NCI-H82 treated with DMSO at 0.1 percent for 48 hours (cell line): ENCODE results near the gene ZMAT2.
"Not testable (repeated sequence)": the region's sequence is repeated elsewhere in the genome, so short reads cannot be mapped to it uniquely, and the experiment has no call there.

Experiments
- DNase-seq: peaks from one replicate; lab custom pipeline; 2025; ENCODE audit not compliant: unreplicated experiment; lab: John Stamatoyannopoulos, UW

Gene ZMAT2, protein sequence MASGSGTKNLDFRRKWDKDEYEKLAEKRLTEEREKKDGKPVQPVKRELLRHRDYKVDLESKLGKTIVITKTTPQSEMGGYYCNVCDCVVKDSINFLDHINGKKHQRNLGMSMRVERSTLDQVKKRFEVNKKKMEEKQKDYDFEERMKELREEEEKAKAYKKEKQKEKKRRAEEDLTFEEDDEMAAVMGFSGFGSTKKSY

DNA sequence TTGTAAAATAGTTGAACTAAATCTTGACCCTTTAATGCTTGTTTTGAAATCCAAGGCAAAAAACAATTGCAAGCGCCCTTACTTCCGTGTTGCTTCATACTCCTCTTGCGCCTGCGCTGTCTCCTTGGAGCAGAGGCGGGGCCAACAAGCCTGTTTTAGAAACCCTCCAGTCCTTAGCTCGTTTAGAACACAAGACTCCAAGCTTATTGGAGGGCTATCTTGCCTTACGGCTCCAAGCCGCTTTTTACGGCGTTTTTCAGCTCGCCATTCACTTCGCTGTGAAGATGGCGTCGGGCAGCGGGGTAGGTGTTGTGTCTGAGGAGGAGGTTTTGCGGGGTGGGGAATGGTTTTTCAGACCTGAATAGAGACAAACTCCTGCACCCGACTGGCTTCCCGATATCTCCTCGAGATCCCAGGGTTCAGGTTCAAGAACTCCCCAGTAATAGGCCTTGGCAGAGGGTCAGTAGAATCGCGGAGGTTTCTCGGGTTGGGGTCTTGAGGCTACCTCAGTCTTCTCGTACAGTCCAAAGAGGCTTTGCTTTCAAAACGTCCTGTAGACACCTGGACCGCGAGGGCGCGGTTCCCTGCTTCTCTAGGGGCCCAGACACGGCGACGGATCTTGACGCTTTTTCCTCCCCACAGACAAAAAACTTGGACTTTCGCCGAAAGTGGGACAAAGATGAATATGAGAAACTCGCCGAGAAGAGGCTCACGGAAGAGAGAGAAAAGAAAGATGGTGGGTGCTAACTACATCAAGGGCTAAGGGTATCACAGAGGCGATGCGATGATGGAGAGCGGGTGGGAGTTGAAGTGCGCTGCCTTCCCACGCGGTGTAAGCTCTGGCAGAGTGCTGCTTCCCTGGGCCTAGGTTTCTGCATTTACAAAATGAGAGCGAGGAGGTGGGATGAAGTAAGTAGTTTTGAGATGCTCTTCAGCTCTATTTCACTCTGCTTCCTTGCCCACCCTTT, at the start of gene ZMAT2:
TSS of gene ZMAT2 (plus strand) at position 271 of the 968 bp plus-strand sequence. CDS start at position 285, 14 bp downstream.
- peak; percentile 90 for DNase-seq

DNA sequence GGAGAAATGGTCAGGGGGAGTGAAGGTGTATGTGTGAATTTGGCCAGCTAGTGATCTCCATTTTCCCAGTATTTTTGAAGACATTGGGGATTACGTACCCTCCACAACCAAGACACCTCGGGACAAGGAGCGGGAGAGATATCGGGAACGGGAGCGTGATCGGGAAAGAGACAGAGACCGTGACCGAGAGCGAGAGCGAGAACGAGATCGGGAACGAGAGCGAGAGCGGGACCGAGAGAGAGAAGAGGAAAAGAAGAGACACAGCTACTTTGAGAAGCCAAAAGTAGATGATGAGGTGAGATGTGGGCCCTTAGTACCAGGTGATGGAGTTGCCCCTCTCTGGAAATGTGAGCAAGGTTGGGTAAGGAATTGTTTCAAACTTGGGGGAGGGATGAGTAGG, 41.4 kb upstream of the ZMAT2 start:
- DNase-seq: no peak

DNA sequence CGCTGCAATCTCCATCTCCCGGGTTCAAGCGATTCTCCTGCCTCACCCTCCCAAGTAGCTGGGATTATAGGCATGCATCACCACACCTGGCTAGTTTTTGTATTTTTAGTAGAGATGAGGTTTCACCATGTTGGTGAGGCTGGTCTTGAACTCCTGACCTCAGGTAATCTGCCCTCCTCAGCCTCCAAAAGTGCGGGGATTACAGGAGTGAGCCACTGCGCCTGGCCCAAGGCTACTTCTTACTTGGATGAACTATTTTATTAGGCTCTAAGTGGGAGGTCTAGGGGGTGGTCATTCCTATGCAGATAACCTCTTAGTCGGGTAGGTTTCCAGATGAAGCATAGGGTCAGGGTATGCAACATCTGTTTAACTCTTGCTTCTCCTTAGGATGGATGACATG, 39.9 kb upstream of the ZMAT2 start:
- not testable (repeated sequence) for DNase-seq

DNA sequence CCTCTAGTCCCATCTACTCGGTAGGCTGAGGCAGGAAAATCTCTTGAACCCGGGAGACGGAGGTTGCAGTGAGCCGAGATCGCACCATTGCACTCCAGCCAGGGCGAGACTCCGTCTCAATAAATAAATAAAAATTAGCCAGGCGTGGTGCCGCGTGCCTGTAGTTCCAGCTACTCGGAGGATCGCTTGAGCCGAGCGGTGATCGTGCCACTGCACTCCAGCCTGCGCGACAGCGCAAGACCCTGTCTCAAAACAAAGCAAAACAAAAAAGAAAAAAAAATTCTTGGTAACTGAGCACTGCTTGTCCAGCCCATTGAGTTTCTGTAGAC, 36.3 kb upstream of the ZMAT2 start:
- DNase-seq: no peak

DNA sequence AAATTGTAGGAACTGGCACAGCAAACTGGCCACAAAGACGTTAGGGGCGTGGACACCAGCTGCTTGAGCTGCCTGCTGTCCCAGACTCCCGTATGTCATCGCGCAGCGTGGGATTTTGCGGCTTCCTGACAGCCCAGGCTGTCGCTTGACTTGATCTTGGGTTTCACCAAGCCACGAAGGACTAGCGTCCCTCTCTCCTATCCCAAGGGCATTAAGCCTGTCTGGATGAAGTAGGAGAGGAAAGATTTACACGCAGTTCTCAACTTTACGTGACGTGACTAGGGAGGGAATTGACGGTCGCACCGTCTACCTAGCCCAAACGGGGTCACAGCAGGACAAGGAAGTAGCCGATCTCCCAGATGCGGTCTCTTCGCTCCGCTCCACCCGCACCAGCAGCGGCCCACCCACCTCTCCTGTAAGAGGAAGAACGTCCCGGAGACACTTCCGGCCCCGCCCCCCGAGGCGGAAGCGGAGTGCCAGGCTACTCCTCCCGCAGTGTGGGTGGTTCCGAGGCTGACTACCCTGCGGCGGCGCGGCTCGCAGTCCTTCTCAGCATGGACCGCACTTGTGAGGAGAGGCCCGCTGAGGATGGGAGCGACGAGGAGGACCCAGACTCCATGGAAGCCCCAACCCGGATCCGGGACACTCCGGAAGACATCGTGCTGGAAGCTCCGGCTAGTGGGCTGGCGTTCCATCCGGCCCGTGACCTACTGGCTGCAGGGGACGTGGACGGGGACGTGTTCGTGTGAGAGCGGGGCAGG, 35.7 kb upstream of the ZMAT2 start, which contains the start of gene WDR55:
TSS of gene WDR55 (plus strand) at position 546 of the 761 bp plus-strand sequence. CDS start at position 555, 9 bp downstream.
- DNase-seq: peak; percentile 63

DNA sequence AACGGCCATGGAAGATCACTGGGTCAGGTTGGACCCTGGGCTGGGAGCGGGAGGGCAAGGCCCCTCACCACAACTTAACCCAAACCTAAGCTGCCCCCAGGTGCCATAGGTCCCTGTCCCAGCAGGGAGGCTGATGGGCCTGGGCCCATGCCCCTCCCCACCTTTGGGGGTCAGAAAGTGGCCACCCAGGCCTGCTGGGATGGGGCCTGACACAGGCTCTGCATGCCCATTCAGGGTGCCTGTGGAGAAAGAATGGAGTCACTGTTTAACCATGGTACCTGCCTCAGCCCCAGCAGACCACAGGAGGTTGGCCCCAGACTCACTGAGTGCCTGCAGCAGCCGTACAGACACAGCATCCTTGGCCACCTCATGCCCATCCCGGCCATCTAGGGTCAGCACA, 29.2 kb upstream of the ZMAT2 start:
- DNase-seq: not testable (repeated sequence)

DNA sequence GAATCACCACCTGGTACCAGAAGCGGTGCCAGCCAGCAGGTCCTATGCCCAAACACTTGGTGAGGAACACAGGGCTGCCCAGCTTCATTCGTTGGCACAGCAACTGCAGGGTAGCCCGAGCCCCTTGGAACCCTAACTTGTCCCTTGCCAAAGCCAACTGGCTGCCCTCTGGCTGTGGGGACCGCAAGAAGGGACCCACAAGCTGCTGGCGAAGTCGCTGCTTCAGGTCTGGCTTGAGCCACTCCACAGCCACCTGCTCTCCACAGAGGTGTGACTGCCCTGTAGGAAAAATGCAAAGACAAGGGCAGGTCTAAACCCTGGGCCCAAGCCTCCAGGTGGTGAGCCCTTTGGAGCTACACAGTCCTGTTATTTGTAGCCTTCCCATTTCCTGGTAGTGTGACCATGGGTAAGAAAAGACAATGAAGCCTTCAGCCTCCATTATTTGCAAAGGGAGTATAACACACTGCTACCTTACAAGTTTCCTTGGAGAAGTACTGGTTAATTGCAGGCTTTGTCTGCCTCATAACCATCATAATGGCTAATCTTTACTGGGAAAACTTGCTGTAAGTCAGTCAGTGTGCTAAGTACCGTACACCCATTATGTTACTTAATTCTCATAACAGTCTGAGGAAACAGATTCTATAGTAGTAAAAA, 28.6 kb upstream of the ZMAT2 start:
- no peak for DNase-seq

DNA sequence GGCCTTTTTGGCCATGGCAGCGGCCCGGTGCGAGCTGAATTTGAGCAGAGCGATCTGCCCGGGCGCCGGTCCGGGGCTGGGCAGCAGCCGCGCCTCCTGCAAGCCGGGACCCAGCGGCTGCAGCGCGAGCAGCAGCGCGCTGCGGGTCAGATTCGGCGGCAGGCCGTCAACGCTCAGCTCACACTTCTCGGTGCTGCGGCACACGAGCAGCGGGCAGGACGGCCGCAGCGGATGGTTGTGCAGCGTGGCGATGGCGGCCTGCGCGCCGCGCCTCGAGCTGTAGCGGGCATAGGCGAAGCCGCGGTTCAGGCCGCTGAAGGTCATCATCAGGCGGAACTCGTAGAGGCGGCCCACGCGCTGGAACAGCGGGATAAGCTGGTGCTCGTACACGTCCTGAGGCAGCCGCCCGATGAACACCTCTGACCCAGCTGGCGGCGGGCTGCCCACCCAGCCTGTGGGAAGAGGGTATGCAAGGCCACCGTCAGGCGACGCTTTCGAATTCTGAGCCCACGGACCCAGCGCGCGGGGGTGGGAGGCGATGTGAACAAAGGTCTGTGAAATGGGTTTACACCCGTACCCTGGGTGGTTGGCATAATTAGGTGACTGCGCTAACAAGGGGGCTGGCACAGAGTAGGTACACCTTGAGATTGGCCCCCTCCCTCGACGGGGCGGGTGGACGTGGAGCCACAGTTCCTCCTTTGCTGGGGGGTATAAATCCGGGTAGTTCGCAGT, 27.6 kb upstream of the ZMAT2 start:
- DNase-seq: no peak

DNA sequence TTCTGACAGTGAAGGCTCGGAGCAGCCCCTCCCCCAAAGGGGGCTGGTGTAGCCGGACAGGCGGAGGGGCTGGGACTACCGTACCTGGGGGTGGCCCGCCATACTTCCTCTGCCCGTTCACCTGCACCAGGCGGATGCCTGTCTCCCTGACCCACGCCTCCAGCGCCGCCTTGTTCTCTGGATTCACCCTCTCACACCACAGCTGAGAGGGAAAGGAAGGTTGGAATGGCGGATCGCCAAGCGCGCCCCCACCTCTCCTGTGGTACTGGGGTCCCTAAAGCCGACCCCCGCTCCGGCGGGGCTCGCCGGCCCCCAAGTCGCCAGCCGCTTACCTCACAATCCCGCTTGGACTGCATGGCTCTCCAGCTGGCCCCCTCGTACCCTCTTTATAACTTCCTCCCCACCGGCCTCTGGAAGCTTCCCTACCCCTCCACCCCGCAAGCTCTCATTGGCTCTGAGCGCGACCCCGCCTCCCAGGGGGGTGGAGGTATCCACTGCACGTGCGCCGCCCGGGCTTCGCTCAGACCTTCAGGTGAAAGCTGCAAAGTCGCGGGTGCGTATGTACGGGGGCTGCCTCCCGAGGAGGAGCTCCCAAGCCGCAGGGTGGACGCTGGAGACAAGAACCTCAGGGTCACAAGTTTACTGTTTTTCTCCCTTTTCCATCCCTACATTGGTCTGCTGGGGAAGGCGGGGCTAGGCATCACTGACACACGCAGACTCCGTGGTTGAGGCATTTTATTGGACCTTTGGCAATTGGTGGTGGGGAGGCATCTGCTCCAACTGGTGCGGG, 26.9 kb upstream of the ZMAT2 start, which contains the start of gene DND1:
TSS of gene DND1 (minus strand) at position 390 of the 790 bp plus-strand sequence. CDS start at position 356, 34 bp downstream.
- no peak for DNase-seq

DNA sequence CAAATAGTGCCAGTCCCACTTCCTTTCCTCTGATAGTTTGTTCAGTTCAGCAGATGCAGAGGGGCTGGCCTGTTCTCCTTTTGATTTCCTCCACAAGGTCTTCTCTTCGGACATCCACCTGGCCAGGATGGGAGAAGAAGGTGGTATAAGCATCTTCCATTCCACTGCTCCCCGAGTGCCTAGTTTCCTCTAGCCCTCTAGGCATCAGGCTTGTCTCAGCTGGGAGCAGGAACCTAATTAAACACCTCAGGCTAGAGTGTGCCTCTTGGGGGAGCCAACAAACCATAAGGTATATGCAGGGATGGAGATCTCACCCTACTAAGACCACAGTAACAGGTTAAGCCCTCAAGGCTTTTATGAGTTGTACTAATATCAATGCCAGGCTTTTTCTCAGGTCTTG, 26.0 kb upstream of the ZMAT2 start:
- DNase-seq: no peak

DNA sequence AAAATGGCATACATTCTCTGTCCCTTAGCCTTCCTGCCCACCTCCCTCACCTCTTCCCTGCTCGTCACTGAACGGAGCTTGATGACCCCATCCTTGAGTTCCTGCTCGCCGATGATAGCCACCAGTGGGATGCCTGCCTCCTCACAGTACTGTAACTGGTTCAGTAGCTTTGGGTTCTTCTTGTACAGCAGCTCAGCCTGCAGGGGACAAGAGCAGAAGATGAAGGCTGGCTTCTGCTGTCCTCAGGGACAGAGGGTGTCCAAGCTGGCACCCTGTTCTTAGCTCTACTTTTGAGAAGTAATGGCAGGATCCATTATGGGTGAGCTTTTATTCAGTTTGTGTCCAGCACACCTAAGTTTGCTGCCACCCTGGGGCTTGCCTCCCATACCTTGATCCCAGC, 25.6 kb upstream of the ZMAT2 start:
- no peak for DNase-seq

DNA sequence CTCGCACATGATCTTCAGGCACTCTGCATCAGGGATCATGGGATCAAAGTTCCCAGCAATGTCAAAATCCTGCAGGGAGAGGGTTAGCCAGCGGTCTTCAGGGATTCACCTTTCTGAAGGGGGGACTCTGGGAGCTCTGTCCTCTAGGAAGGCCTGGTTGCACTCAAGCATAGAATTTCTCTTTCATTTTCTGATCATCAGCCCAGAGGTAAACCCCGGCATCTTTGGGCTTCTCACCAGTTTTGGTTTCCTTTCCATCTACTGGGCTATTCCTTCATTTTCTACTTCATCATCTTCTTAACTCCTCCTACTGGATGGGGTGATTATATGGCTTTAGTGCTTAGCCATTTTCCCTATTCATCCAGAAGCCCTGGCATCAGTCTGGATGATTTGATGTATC, 22.3 kb upstream of the ZMAT2 start:
- no peak for DNase-seq

DNA sequence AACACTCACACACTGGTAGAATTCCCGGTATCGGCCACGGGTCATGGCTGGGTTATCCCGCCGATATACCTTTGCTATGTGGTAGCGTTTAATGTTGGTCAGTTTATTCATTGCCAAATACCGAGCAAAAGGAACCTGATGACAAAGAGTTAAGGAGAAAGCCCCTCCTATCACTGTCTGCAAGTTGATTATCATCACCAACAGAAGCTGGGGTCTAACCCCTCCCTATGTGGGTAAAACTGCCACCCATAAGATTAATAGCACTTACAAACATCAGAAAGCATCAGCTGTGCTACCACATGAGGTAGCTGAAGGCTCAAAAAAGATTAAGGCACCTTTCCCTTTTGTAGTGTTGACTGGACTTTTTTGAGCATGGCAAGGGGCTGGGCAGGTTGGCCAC, 21.3 kb upstream of the ZMAT2 start:
- DNase-seq: no peak

DNA sequence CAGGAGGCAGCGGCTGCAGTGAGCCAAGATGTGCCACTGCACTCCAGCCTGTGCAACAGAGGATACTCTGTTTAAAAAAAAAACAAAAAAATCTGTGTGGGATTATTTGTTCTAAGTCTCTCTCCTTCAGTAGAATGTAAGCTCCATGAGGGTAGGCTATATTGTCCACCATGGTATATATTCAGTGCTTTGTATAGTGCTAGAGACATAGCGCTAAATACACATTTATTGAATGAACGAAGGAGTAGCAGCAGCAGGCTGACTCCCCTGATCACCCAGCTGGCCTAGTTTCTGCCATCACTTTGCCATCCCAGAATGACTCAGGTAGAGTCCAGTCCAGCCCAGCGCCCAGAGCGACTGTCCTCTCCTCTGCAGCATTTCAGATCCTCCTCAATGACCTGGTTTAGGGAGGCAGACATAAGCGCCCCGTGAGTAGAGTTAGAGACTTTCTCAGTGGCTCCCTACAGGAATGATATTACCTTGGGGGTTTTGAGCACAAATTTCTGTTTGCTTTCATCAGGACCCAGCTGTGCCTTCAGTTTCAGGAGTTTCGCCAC, 9.8 kb upstream of the ZMAT2 start:
- no peak for DNase-seq

DNA sequence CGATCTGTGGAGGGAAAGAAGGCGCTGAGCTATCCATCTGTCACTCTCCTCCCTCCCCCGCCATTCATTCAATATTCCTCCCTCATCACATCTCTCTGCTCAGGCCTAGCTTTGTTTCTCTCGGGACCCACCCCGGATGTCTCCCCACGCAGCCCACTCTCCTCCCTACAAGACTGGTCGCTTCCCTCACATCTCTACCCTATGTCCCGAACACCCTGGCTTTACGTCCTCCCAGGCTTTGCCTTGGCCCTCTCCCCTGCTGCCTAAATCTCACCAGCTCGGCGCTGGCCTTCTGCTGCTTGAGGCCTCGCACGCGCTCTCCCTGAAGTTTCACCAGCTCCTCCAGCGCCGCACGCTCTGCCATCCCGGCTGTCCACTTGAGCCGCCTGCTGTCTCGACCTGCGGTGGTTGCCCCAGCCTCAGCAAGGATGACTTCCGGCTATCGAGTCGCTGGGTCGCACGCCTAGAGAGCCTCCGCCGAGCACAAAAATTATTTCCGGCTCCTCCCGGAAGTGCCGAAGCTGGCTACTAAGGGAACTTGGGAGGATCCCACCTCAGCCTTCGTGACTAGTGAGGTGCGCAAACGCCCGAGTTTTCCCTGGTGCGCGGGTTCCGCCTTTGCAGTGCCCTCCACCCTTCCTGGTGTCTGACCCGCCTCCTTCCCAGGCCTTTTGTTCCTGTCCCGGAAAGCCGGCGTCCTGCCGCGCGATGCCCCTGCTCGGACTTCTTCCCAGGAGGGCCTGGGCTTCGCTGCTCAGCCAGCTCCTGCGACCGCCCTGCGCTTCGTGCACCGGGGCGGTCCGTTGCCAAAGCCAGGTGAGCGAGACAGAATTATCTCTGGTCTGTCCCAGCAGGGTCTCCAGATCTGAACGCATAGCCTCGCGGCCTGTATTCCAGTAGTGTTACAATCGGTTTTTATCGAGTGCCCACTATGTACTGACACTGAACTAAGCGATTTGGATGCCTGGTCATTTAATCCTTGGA, 9.0 kb upstream of the ZMAT2 start, which contains the start of the genes HARS1 and HARS2:
TSS of gene HARS1 (minus strand) at position 430 of the 984 bp plus-strand sequence. CDS start at position 364, 66 bp downstream.
TSS of gene HARS2 (plus strand) at position 515 of the 984 bp plus-strand sequence. CDS start at position 709, 194 bp downstream.
- peak; percentile 49 for DNase-seq

DNA sequence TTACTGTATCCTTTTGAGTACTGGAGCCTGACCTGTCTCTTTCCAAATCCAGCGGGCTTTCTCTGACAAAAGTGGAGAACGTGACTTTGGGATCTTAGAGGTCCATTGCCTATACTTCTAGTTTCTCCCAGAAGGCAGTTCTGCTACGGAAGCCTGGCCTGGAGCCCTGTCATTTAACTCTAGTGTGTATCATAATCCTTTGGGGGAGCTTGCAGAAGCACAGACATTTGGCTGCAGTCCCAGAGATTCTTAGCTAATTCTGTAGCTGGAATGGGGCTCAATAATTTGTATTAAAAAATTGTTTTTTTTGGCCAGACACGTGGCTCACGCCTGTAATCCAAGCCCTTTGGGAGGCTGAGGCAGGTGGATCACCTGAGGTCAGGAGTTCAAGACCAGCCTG, 6.0 kb upstream of the ZMAT2 start:
- DNase-seq: no peak

DNA sequence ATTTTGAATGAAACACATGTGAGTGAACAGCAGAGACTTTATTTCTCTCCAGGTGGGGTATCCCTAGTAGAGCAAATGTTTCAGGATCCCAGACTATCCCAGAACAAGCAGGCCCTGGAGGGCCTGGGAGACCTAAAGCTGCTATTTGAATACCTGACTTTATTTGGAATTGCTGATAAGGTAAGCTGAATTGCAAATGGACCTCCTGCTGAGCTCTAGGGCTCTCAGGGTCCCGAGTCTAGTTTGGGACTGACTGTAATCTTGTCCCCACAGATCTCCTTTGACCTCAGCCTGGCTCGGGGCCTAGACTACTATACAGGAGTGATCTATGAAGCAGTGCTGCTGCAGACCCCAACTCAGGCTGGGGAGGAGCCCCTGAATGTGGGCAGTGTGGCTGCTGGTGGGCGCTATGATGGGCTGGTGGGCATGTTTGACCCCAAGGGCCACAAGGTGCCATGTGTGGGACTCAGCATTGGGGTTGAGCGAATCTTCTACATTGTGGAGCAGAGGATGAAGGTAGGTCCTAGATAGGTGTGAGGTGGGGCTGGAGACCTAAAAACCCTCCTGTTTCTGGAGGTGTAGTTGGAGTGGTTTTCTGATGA, 3.3 kb upstream of the ZMAT2 start:
- no peak for DNase-seq
